ENCODE results near the gene SUCNR1. TPM values are rescaled to one million over a fixed set of nuclear protein-coding genes. Genes with fewer than 3 reads are reported as not detected.
"Not testable (repeated sequence)": the region's sequence is repeated elsewhere in the genome, so short reads cannot be mapped to it uniquely, and the experiment has no call there.

SUCNR1 gene
- total RNA-seq, 1 experiment from 2014 or later, result not detected

DNA sequence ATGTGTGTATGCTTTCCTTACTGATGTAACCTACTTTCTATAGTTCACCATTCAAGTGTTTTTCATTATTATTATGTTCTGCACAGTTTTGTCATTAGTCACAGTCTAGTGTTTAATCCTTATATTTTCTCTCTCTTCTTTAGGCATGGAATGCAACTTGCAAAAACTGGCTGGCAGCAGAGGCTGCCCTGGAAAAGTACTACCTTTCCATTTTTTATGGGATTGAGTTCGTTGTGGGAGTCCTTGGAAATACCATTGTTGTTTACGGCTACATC is 6.9 kb downstream of the SUCNR1 start (continued):
- TF ChIP-seq, protein P1, sequence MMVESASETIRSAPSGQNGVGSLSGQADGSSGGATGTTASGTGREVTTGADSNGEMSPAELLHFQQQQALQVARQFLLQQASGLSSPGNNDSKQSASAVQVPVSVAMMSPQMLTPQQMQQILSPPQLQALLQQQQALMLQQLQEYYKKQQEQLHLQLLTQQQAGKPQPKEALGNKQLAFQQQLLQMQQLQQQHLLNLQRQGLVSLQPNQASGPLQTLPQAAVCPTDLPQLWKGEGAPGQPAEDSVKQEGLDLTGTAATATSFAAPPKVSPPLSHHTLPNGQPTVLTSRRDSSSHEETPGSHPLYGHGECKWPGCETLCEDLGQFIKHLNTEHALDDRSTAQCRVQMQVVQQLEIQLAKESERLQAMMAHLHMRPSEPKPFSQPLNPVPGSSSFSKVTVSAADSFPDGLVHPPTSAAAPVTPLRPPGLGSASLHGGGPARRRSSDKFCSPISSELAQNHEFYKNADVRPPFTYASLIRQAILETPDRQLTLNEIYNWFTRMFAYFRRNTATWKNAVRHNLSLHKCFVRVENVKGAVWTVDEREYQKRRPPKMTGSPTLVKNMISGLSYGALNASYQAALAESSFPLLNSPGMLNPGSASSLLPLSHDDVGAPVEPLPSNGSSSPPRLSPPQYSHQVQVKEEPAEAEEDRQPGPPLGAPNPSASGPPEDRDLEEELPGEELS (CRISPR knock-in tag; IDR thresholded peaks at IDR 0.05), result no peak
- TF ChIP-seq ZNF671 (CRISPR knock-in tag; IDR thresholded peaks at IDR 0.05), result no peak
- TF ChIP-seq, protein P2, sequence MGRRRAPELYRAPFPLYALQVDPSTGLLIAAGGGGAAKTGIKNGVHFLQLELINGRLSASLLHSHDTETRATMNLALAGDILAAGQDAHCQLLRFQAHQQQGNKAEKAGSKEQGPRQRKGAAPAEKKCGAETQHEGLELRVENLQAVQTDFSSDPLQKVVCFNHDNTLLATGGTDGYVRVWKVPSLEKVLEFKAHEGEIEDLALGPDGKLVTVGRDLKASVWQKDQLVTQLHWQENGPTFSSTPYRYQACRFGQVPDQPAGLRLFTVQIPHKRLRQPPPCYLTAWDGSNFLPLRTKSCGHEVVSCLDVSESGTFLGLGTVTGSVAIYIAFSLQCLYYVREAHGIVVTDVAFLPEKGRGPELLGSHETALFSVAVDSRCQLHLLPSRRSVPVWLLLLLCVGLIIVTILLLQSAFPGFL (CRISPR knock-in tag; IDR thresholded peaks at IDR 0.05; ENCODE audit: borderline replicate concordance), result no peak
- no peak for TF ChIP-seq ATF1 (CRISPR knock-in tag; IDR thresholded peaks at IDR 0.05)

DNA sequence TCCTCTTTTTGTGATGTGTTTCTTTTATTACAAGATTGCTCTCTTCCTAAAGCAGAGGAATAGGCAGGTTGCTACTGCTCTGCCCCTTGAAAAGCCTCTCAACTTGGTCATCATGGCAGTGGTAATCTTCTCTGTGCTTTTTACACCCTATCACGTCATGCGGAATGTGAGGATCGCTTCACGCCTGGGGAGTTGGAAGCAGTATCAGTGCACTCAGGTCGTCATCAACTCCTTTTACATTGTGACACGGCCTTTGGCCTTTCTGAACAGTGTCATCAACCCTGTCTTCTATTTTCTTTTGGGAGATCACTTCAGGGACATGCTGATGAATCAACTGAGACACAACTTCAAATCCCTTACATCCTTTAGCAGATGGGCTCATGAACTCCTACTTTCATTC is 7.7 kb downstream of the SUCNR1 start:
- no peak overlapping the region for H3K27ac Mint-ChIP-seq
- H3K36me3 Mint-ChIP-seq, result no peaks in the 10 kb centered on the region
- H3K4me1 Mint-ChIP-seq, result no peaks in the 10 kb centered on the region
- DNase-seq (ENCODE audit: low spot score), result no peak
- TF ChIP-seq ESRRA (CRISPR knock-in tag; IDR thresholded peaks at IDR 0.05; ENCODE audit: borderline replicate concordance), result no peak
- TF ChIP-seq, protein P3, sequence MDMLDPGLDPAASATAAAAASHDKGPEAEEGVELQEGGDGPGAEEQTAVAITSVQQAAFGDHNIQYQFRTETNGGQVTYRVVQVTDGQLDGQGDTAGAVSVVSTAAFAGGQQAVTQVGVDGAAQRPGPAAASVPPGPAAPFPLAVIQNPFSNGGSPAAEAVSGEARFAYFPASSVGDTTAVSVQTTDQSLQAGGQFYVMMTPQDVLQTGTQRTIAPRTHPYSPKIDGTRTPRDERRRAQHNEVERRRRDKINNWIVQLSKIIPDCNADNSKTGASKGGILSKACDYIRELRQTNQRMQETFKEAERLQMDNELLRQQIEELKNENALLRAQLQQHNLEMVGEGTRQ (CRISPR knock-in tag; IDR thresholded peaks at IDR 0.05), result no peak
- no peak for TF ChIP-seq NR2C2 (CRISPR knock-in tag; IDR thresholded peaks at IDR 0.05)
- no peak for TF ChIP-seq ATF1 (CRISPR knock-in tag; IDR thresholded peaks at IDR 0.05)
- TF ChIP-seq HMGA2 (CRISPR knock-in tag; IDR thresholded peaks at IDR 0.05), result no peak
- no peak for TF ChIP-seq ZNF423 (CRISPR knock-in tag; IDR thresholded peaks at IDR 0.05)
- no peak for TF ChIP-seq ZNF232 (CRISPR knock-in tag; IDR thresholded peaks at IDR 0.05)
- TF ChIP-seq PRRX2 (CRISPR knock-in tag; IDR thresholded peaks at IDR 0.05), result no peak
- TF ChIP-seq, protein P4, sequence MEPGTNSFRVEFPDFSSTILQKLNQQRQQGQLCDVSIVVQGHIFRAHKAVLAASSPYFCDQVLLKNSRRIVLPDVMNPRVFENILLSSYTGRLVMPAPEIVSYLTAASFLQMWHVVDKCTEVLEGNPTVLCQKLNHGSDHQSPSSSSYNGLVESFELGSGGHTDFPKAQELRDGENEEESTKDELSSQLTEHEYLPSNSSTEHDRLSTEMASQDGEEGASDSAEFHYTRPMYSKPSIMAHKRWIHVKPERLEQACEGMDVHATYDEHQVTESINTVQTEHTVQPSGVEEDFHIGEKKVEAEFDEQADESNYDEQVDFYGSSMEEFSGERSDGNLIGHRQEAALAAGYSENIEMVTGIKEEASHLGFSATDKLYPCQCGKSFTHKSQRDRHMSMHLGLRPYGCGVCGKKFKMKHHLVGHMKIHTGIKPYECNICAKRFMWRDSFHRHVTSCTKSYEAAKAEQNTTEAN (CRISPR knock-in tag; IDR thresholded peaks at IDR 0.05), result no peak
- no peak overlapping the region for H3K4me3 Mint-ChIP-seq
- CTCF ChIA-PET, result no interaction called here
- no peak for ATAC-seq
- no peaks in the 10 kb centered on the region for H3K9me3 Mint-ChIP-seq
- POLR2A ChIA-PET, result no interaction called here
- no peaks in the 10 kb centered on the region for H3K27me3 Mint-ChIP-seq (ENCODE audit: low read depth)

DNA sequence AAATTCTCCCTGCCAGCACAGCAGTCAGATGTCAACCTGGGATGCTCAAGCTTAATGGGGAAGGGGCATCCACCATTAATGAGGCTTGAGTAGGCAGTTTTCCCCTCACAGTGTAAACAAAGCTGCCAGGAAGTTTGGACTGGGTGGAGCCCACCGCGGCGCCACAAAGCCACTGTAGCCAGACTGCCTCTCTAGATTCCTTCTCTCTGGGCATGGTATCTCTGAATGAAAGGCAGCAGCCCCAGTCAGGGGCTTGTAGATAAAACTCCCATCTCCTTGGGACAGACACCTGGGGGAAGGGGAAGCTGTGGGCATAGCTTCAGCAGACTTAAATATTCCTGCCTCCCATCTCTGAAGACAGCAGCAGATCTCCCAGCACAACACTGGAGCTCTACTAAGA is 12.0 kb downstream of the SUCNR1 start:
- H3K4me1 Mint-ChIP-seq; H3K4me3 Mint-ChIP-seq; H3K27me3 Mint-ChIP-seq (ENCODE audit: low read depth); CTCF ChIA-PET; H3K9me3 Mint-ChIP-seq; POLR2A ChIA-PET; H3K36me3 Mint-ChIP-seq; H3K27ac Mint-ChIP-seq; DNase-seq (ENCODE audit: low spot score); ATAC-seq: not testable (repeated sequence)

DNA sequence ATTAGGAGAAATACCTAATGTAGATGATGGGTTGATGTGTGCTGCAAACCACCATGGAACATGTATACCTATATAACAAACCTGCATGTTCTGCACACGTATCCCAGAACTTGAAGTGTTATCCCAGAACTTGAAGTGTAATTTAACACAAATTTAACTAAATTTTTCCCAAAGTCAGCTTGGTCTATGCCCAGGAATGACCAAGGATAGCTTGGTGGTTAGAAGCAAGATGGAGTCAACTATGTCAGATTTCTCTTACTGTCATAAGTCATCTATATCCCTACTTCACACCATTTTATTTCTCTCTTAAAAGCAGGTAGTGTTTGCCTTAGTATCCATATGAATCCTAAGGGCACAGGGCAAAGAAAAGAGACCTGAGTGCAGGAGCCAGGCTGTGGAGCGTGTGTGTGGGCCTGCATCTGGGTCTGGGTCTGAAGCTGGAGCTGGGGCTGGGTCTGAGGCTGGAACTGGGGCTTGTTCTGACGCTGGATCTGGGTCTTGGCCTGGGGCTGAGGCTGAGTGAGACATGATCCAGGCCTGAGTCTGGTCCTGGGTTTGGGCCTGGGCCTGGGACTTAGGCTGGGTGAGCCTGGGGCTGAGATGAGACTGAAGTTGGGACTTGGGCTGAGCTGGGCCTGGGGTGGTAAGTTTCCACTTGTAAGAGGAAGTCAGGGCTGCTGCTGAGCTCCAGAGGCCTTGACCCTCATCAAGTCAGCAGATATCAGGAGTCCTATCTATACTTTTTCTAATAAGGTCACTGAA is 14.2 kb downstream of the SUCNR1 start:
- DNase-seq (ENCODE audit: low spot score); H3K36me3 Mint-ChIP-seq; POLR2A ChIA-PET; H3K27ac Mint-ChIP-seq; H3K4me3 Mint-ChIP-seq; H3K27me3 Mint-ChIP-seq (ENCODE audit: low read depth); H3K4me1 Mint-ChIP-seq; H3K9me3 Mint-ChIP-seq; CTCF ChIA-PET: not testable (repeated sequence)
- ATAC-seq, result peak; percentile 30

DNA sequence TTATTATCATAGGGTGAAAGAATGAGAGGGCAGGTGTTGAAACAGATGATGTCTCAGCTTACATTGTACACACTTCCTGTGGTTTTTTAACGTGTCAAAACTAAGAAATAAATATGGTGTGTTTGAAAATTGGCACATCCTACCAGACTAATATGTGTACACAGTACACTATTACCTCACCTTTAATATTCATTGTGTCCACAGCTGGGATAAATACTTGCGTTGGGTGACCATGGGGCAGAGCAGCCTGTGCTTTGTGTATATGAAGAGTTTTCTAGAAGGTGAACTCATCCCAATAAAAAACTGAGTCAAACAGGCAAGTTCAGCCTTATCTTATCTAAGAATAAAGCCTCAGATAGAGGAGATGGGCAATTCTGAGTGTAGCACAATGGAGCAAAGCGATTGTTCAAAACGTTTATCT is 17.3 kb downstream of the SUCNR1 start:
- Mint-ChIP-seq H3K36me3 (no peaks in the 10 kb centered on the region), H3K4me3 (no peak overlapping the region), H3K4me1 (peaks cover 8% of the 10 kb centered on the region), H3K9me3 (peaks cover 4% of the 10 kb centered on the region), H3K27me3 (ENCODE audit: low read depth) (no peaks in the 10 kb centered on the region), H3K27ac (no peak overlapping the region)
- DNase-seq (ENCODE audit: low spot score) (no peak), ATAC-seq (no peak)
- ChIA-PET CTCF (no interaction called here), POLR2A (no interaction called here)
- TF ChIP-seq, protein P5, sequence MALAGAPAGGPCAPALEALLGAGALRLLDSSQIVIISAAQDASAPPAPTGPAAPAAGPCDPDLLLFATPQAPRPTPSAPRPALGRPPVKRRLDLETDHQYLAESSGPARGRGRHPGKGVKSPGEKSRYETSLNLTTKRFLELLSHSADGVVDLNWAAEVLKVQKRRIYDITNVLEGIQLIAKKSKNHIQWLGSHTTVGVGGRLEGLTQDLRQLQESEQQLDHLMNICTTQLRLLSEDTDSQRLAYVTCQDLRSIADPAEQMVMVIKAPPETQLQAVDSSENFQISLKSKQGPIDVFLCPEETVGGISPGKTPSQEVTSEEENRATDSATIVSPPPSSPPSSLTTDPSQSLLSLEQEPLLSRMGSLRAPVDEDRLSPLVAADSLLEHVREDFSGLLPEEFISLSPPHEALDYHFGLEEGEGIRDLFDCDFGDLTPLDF (CRISPR knock-in tag; IDR thresholded peaks at IDR 0.05), result no peak
- TF ChIP-seq TEAD4 (CRISPR knock-in tag; IDR thresholded peaks at IDR 0.05), result no peak
- TF ChIP-seq ZBTB21 (CRISPR knock-in tag; IDR thresholded peaks at IDR 0.05; ENCODE audit: borderline replicate concordance), result no peak
- TF ChIP-seq, protein P6, sequence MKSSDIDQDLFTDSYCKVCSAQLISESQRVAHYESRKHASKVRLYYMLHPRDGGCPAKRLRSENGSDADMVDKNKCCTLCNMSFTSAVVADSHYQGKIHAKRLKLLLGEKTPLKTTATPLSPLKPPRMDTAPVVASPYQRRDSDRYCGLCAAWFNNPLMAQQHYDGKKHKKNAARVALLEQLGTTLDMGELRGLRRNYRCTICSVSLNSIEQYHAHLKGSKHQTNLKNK (CRISPR knock-in tag; IDR thresholded peaks at IDR 0.05), result no peak
- TF ChIP-seq, protein P7, sequence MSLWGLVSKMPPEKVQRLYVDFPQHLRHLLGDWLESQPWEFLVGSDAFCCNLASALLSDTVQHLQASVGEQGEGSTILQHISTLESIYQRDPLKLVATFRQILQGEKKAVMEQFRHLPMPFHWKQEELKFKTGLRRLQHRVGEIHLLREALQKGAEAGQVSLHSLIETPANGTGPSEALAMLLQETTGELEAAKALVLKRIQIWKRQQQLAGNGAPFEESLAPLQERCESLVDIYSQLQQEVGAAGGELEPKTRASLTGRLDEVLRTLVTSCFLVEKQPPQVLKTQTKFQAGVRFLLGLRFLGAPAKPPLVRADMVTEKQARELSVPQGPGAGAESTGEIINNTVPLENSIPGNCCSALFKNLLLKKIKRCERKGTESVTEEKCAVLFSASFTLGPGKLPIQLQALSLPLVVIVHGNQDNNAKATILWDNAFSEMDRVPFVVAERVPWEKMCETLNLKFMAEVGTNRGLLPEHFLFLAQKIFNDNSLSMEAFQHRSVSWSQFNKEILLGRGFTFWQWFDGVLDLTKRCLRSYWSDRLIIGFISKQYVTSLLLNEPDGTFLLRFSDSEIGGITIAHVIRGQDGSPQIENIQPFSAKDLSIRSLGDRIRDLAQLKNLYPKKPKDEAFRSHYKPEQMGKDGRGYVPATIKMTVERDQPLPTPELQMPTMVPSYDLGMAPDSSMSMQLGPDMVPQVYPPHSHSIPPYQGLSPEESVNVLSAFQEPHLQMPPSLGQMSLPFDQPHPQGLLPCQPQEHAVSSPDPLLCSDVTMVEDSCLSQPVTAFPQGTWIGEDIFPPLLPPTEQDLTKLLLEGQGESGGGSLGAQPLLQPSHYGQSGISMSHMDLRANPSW (CRISPR knock-in tag; conservative IDR thresholded peaks at IDR 0.05; ENCODE audit: low read depth), result no peak
- TF ChIP-seq NR1H2 (CRISPR knock-in tag; IDR thresholded peaks at IDR 0.05), result no peak
